GM21825 (cell line): ENCODE measurements around the gene HSD11B1L.

Experiments
- ATAC-seq: cut with Tn5 transposase; IDR thresholded peaks from one replicate; pipeline ENCODE4 v1.9.1; 2021; ENCODE audit warnings: mild to moderate bottlenecking, moderate library complexity; ENCODE audit not compliant: unreplicated experiment

Gene HSD11B1L, protein sequence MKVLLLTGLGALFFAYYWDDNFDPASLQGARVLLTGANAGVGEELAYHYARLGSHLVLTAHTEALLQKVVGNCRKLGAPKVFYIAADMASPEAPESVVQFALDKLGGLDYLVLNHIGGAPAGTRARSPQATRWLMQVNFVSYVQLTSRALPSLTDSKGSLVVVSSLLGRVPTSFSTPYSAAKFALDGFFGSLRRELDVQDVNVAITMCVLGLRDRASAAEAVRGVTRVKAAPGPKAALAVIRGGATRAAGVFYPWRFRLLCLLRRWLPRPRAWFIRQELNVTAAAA

DNA sequence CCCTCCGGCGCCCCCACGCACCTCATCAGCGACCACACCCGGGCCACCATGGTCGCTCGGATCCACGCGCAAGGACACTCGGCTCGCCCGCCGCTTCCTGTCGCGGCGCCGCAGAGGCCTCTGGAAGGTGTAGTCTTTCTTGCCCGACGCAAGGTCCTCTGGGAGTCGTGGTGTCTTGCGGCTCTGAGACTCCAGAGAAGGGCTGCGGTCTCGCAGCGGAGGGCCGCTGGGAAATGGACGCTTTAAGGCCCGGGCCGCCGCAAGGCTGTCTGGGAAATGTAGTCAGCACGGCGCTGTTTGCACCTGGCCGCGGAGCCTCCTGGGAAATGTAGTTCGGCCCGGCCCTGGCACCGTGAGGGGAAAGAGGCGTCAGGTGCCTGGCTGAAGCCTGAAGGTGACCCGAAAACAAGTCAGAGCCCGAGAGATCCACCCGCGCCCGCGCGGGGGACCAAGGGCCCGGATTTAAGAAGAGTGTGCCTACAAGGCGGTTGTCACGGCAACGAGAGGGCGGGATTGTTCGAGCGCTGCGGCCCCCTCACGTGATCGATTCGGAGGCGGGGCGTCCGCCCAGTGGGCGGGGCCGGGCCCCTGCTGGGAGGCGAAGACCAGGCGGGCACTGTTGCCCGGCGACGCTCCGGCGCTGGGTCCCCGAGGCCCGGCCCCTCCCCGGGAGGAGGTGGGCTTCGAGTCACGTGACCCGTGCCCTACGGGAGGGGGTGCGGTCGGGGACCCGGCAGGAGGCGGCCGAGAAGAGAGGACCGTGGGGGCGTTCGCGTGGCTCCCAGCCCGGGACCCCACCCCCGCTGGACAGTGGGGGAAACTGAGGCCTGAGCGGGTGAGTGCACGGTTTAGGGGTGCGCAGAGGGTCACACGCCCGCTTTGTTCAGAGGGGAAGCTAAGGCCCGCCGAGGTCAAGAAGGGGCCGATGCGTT lies at the start of gene HSD11B1L, which contains the start of gene MICOS13:
HSD11B1L (plus strand) TSS at position 591 of the 932 bp plus-strand sequence. CDS start 3,806 bp downstream, outside the sequence.
MICOS13 (minus strand) TSS at position 80 of the 932 bp plus-strand sequence; CDS start at position 50, 30 bp downstream.
- peak; percentile 79 for ATAC-seq

DNA sequence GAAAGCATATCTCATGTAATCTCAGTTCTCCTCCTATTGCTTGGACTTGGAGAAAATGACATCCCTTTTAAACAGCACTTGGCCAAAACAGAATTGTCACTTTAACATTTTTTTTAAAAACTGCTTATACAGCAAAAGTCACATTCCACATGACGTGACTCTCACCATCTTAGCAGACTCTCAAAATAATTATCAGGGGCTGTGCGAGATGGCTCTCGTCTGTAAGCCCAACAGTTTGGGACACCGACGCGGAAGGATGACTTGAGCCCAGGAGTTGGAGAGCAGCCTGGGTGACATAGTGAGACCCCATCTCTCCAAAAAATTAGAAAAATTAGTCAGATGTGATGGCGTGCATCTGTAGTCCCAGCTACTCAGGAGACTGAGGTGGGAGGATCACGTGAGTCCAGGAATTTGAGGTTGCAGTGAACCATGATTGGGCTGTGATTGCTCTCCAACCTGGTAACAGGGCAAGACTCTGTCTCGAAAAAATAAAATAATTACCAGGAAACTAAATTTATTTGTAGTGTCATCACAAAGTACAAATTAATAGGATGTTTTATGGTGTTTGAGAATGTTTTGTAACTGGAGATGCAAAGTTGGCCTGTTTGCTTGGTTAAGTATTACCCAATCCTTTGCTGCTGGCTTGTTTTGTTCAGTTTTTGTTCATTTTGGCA lies 49.1 kb upstream of the HSD11B1L start:
- no peak for ATAC-seq

GRCh38 chr19:5632241-5632612 lies 48.6 kb upstream of the HSD11B1L start:
- ATAC-seq = no peak

GRCh38 chr19:5632657-5633056 lies 48.2 kb upstream of the HSD11B1L start:
- no peak for ATAC-seq

DNA sequence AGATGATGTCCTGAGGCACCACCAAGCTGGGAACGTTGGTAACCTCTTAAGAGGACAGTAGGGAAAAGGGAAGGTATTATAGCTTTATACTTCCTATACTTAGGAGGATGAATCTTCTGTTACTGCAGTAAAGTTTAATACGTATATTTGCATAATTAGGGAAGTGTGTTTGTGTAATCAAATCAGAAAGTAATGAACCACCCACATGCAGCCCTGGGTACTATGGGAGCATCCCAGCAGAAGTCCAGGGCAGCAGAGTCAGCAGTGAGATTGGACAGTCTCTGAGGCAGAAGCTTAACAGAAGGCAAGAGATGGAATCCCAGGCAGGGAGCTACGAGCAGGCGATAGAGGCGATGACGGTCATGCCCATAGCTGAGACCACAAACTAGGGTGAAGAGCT lies 45.4 kb upstream of the HSD11B1L start:
- no peak for ATAC-seq

GRCh38 chr19:5637971-5638370 lies 42.9 kb upstream of the HSD11B1L start:
- ATAC-seq = no peak

GRCh38 chr19:5641171-5641570 lies 39.7 kb upstream of the HSD11B1L start:
- ATAC-seq = no peak

- ATAC-seq = no peak
Measured at GRCh38 chr19:5642204-5642603, 38.6 kb upstream of the HSD11B1L start.

GRCh38 chr19:5643060-5643459 lies 37.8 kb upstream of the HSD11B1L start:
- no peak for ATAC-seq

DNA sequence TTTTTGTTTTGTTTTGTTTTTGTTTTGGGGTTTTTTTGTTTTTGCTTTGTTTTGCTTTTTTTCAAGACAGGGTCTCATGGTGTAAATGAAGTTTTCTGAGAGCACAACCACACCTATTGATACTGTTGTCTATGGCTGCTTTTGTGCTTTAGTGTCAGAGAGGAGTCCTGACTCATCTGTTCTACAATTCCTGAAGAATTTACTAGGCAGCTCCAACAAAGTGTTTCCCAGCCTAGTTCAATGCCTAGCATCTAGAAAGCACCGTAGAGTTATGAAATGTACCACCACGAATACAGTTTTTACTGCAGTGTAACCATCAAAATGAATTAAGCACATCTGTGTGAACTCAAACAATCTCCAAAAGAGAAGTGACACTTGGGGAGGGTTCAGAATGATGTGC lies 36.8 kb upstream of the HSD11B1L start:
- no peak for ATAC-seq

DNA sequence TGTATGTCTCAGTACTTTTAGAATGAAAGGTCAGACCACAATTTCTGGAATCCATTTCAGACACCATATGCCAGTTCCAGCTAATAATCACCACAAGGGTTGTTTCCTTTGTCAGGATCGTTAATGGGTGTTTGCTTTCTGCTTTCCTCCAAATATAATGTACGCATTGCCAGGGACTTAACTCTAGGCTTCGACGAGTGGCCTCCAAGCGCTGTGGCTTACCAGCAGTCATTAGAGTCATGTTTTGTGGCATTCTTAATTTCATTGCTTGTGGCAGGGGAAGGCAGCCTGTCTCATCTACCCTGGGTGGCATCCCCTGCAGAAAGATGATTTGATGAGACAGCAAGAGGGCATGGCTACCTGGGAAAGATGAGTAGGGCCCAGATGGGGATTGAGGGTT lies 35.4 kb upstream of the HSD11B1L start:
- ATAC-seq = no peak

DNA sequence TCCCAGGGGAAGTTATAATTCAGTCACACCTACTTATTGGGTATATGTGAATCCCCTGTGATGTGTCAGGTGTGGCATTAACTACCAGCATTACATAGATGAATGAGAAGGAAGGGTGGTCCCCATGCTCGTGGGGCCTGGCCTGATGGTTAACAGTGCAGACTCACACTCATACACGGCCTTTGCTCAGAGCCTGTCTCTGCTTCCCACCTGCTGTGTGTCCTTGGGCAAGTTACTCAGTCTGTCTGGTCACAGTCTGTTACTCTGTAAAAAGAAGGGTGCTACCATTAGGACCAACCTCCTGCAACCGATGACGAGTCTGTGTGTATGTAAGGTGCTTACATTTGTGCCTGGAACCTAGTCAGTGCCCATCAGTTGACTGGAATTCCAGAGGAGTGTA lies 34.1 kb upstream of the HSD11B1L start:
- no peak for ATAC-seq

DNA sequence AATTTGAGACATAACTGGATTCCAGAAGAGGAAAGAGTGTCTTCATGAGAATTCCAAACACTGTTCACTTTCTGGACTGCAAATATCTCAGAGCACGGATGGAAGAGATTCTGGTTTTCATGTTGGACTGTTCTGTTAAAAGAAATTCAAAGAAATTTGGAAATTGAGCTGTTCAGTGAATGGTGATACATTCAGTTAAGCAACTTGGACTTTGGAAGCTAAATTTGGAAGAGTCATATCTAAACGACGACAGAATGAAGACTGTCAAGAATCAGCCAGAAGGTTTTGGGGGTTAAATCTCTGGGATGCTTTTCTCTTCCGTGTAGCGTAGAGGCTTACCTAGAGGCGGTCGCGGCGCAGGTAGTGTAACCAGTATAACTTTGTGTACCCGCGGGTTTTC lies 32.4 kb upstream of the HSD11B1L start:
- no peak for ATAC-seq

- ATAC-seq = no peak
Measured at GRCh38 chr19:5651361-5651760, 29.5 kb upstream of the HSD11B1L start.

DNA sequence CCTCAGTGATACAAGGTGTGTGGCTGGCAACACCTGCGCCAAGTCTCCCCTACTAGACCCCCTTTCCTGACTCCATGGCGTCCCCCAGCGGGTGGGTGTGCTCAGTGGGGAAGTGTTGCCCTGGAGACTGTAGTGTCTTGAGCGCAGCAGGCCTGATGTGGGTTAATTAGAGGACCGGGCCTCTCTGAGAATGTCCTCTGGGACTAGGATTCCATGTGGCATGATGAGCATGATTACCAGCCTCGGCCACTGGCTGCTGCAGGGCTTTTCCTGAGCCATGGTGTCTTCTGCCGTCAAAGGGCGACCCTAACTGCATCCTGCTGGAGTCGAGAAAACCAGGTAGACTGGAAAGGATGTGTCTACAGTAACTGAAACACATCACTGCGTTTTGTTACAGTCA lies 28.6 kb upstream of the HSD11B1L start:
- ATAC-seq = no peak

DNA sequence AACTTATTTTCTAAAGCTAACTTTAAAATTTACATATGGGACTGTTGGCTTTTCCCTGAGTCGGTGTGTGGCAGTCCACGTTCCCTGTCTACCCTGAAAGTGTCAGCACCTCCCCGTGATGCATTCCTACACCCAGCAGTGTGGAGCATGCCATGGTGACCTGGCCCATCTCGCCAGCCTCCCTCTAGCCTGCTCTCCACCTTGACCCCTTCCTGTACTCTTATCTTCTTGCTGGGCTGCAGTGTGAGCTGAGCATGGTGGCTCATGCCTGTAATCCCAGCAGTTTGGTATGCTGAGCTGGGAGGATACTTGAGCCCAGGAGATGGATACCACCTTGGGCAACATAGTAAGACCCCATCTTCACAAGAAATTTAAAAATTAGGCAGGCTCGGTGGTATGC lies 25.9 kb upstream of the HSD11B1L start:
- no peak for ATAC-seq

DNA sequence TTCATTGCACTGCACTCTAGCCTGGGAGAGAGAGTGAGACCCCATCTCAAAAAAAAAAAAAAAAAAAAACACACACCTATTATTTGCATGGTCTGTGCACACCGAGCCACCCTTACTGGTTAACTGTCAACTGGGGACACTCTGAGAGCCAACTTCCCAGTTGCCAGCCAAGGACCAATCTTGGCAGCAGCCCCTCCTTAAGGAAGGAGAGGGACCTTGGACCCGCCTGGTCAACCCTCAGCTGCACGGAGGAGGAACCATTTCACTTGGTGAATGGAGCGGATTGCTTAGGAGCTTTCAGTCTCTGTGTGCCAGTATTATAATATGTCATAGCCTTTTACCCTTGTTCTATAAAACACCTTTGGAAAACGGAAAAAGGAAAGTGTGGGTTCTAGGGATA lies 25.4 kb upstream of the HSD11B1L start:
- ATAC-seq = no peak

DNA sequence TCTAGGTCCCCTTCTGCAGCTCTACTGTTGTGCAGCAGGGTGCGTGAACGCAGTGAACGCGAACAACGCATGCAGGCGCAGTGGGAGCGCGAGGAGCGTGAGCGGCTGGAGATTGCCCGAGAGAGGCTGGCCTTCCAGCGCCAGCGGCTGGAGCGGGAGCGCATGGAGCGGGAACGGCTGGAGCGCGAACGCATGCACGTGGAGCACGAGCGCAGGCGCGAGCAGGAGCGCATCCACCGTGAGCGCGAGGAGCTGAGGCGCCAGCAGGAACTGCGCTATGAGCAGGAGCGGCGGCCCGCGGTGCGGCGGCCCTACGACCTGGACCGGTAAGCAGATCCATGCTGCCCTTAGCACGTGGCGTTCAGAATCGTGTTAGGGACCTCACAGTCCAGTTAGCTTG lies 19.3 kb upstream of the HSD11B1L start:
- no peak for ATAC-seq

DNA sequence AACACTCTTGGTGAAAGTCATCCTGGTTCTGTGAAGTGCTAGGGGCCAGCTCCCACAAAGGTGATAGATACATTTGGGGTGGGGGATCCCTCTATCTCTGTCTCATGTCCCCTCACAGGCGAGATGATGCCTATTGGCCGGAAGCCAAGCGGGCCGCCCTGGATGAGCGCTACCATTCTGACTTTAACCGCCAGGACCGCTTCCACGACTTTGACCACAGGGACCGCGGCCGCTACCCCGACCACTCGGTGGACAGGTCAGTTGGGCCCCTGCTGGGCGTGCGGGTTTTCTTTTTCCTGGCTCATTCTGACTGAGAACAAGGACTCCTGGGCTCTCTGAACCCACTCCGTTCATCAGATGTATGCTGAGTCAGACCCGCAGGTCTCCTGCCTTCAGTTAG lies 16.9 kb upstream of the HSD11B1L start:
- no peak for ATAC-seq

GRCh38 chr19:5664515-5664914 lies 16.3 kb upstream of the HSD11B1L start:
- no peak for ATAC-seq

GRCh38 chr19:5665781-5666513 lies 14.9 kb upstream of the HSD11B1L start:
- ATAC-seq = no peak
